ENCODE measurements around the gene APPL2.
A peak's percentile ranks its signal among the peaks of the same experiment; 100 is the strongest.

APPL2 gene

GRCh38 chr12:105235732-105236476, at the start of gene APPL2:
Gene APPL2 (minus strand): TSS chr12:105236174. CDS start chr12:105236012, 162 bp downstream.
- peaks cover 51% of the 10 kb centered on the region for H3K4me1 Mint-ChIP-seq
- H3K36me3 Mint-ChIP-seq: no peaks in the 10 kb centered on the region
- peak within 1 kb of the TSS; percentile 93 for H3K27ac Mint-ChIP-seq
- peak within 1 kb of the TSS; percentile 91 for H3K4me3 Mint-ChIP-seq
- no peaks in the 10 kb centered on the region for H3K9me3 Mint-ChIP-seq
- no peaks in the 10 kb centered on the region for H3K27me3 Mint-ChIP-seq

GRCh38 chr12:105285378-105285777, 49.4 kb upstream of the APPL2 start:
- Mint-ChIP-seq H3K36me3 (no peaks in the 10 kb centered on the region), H3K9me3 (no peaks in the 10 kb centered on the region), H3K27me3 (peaks cover 9% of the 10 kb centered on the region), H3K27ac (no peak overlapping the region), H3K4me1 (no peaks in the 10 kb centered on the region), H3K4me3 (no peak overlapping the region)

- H3K4me3 Mint-ChIP-seq: no peak overlapping the region
Observed at GRCh38 chr12:105281694-105282049, 45.7 kb upstream of the APPL2 start.

GRCh38 chr12:105280966-105281693, 45.2 kb upstream of the APPL2 start:
- Mint-ChIP-seq H3K9me3 (no peaks in the 10 kb centered on the region), H3K27ac (no peak overlapping the region), H3K27me3 (peaks cover 8% of the 10 kb centered on the region), H3K4me1 (no peaks in the 10 kb centered on the region), H3K36me3 (no peaks in the 10 kb centered on the region), H3K4me3 (no peak overlapping the region)

More at GRCh38 chr12:105281694-105282049, 45.7 kb upstream of the APPL2 start:
- H3K27ac Mint-ChIP-seq: no peak overlapping the region
- peaks cover 9% of the 10 kb centered on the region for H3K27me3 Mint-ChIP-seq
- no peaks in the 10 kb centered on the region for H3K9me3 Mint-ChIP-seq
- no peaks in the 10 kb centered on the region for H3K4me1 Mint-ChIP-seq
- no peaks in the 10 kb centered on the region for H3K36me3 Mint-ChIP-seq

GRCh38 chr12:105279460-105280056, 43.6 kb upstream of the APPL2 start:
- H3K27me3 Mint-ChIP-seq: peaks cover 3% of the 10 kb centered on the region
- H3K9me3 Mint-ChIP-seq: no peaks in the 10 kb centered on the region
- H3K36me3 Mint-ChIP-seq: no peaks in the 10 kb centered on the region
- no peak overlapping the region for H3K4me3 Mint-ChIP-seq
- no peaks in the 10 kb centered on the region for H3K4me1 Mint-ChIP-seq
- no peak overlapping the region for H3K27ac Mint-ChIP-seq

- H3K27ac Mint-ChIP-seq: no peak overlapping the region
Observed at GRCh38 chr12:105278043-105278697, 42.2 kb upstream of the APPL2 start.

GRCh38 chr12:105275997-105276733, 40.2 kb upstream of the APPL2 start:
- Mint-ChIP-seq H3K27ac (no peak overlapping the region), H3K4me3 (no peak overlapping the region), H3K9me3 (no peaks in the 10 kb centered on the region), H3K4me1 (no peaks in the 10 kb centered on the region), H3K27me3 (no peaks in the 10 kb centered on the region), H3K36me3 (no peaks in the 10 kb centered on the region)

More at GRCh38 chr12:105278043-105278697, 42.2 kb upstream of the APPL2 start:
- Mint-ChIP-seq H3K27me3 (no peaks in the 10 kb centered on the region), H3K4me3 (no peak overlapping the region), H3K36me3 (no peaks in the 10 kb centered on the region), H3K4me1 (no peaks in the 10 kb centered on the region), H3K9me3 (no peaks in the 10 kb centered on the region)

GRCh38 chr12:105274571-105274970, 38.6 kb upstream of the APPL2 start:
- H3K27me3 Mint-ChIP-seq: no peaks in the 10 kb centered on the region
- no peak overlapping the region for H3K4me3 Mint-ChIP-seq
- H3K36me3 Mint-ChIP-seq: no peaks in the 10 kb centered on the region
- no peak overlapping the region for H3K27ac Mint-ChIP-seq
- H3K9me3 Mint-ChIP-seq: no peaks in the 10 kb centered on the region
- H3K4me1 Mint-ChIP-seq: no peaks in the 10 kb centered on the region

GRCh38 chr12:105273601-105274000, 37.6 kb upstream of the APPL2 start:
- Mint-ChIP-seq H3K27ac (no peak overlapping the region), H3K27me3 (no peaks in the 10 kb centered on the region), H3K4me3 (no peak overlapping the region), H3K4me1 (no peaks in the 10 kb centered on the region), H3K36me3 (no peaks in the 10 kb centered on the region), H3K9me3 (no peaks in the 10 kb centered on the region)

GRCh38 chr12:105272814-105273416, 36.9 kb upstream of the APPL2 start:
- Mint-ChIP-seq H3K9me3 (no peaks in the 10 kb centered on the region), H3K27ac (no peak overlapping the region), H3K27me3 (no peaks in the 10 kb centered on the region), H3K4me1 (no peaks in the 10 kb centered on the region), H3K36me3 (no peaks in the 10 kb centered on the region), H3K4me3 (no peak overlapping the region)

GRCh38 chr12:105272152-105272551, 36.2 kb upstream of the APPL2 start:
- H3K4me3 Mint-ChIP-seq: no peak overlapping the region
- no peak overlapping the region for H3K27ac Mint-ChIP-seq
- no peaks in the 10 kb centered on the region for H3K4me1 Mint-ChIP-seq
- no peaks in the 10 kb centered on the region for H3K27me3 Mint-ChIP-seq
- no peaks in the 10 kb centered on the region for H3K36me3 Mint-ChIP-seq
- no peaks in the 10 kb centered on the region for H3K9me3 Mint-ChIP-seq

- no peaks in the 10 kb centered on the region for H3K4me1 Mint-ChIP-seq
- no peaks in the 10 kb centered on the region for H3K36me3 Mint-ChIP-seq
- H3K9me3 Mint-ChIP-seq: no peaks in the 10 kb centered on the region
- H3K4me3 Mint-ChIP-seq: no peak overlapping the region
- no peaks in the 10 kb centered on the region for H3K27me3 Mint-ChIP-seq
- H3K27ac Mint-ChIP-seq: no peak overlapping the region
Observed at GRCh38 chr12:105271364-105271763, 35.4 kb upstream of the APPL2 start.

GRCh38 chr12:105270671-105271255, 34.8 kb upstream of the APPL2 start:
- Mint-ChIP-seq H3K27ac (no peak overlapping the region), H3K4me1 (no peaks in the 10 kb centered on the region), H3K9me3 (no peaks in the 10 kb centered on the region), H3K27me3 (no peaks in the 10 kb centered on the region), H3K36me3 (no peaks in the 10 kb centered on the region), H3K4me3 (no peak overlapping the region)

GRCh38 chr12:105267711-105268110, 31.7 kb upstream of the APPL2 start:
- Mint-ChIP-seq H3K36me3 (no peaks in the 10 kb centered on the region), H3K27me3 (peaks cover 4% of the 10 kb centered on the region), H3K4me3 (no peak overlapping the region), H3K4me1 (no peaks in the 10 kb centered on the region), H3K9me3 (no peaks in the 10 kb centered on the region), H3K27ac (no peak overlapping the region)
